ENCODE data around the gene NPHP4. TPM values are rescaled to one million over a fixed set of nuclear protein-coding genes. Genes with fewer than 3 reads are reported as not detected.

NPHP4 gene
- total and polyA plus RNA-seq, 2 donors (not counting 3 experiments of a cell fraction or from before 2014, with no cell fraction given) = 4.4 to 11.7 TPM

DNA sequence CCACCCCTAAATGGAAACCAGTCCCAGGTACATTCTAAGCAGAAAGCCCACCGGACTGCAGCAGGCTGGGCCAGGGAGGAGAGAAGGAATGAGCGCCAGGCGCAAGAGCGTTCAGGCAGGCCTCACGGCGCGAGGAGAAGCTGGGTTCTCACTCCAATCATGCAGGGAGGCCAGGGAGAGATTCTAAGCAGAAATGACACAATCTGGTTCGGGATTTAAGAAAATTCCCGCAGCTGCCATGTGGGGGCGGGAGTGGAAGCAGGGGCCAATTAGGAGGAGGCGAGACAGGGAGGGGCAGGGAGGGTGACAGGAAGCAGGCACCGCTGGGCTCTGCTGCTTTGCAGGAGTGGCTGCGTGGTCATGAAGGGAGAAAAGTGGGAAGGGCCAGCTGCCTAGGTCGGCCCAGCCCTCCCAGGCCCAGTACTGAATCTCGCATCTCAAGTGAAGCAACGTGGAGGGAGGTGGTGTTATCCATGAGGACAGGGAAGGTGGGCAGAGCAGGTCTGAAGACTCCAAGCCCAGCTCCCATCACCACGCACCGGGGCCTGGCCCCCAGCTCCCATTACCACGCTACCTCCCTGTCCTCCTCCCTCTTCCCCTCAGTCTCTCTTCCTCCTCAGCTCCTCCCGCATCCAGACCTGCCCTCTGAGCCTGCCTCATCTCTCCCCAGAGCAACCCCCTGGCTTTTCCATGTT, 11.8 kb downstream of the NPHP4 start:
- no peak overlapping the region for H3K9ac ChIP-seq (replicated peaks; ENCODE audit: extremely low read depth, insufficient read depth, low read length)
- no peak for FAIRE-seq
- POLR2A ChIA-PET = no interaction called here

More for the DNA sequence above, 11.8 kb downstream of the NPHP4 start:
- dilution Hi-C loops (cut with MboI; ENCODE audit: extremely low pct_ligation_motif_present, low sequenced_read_pairs) = no loop called here
- H4K20me1 ChIP-seq (replicated peaks; ENCODE audit: control insufficient read depth, extremely low read depth, insufficient read depth, low read length) = no peaks in the 10 kb centered on the region
- H3K4me2 ChIP-seq (ENCODE audit: insufficient read depth, low read length) = no peak overlapping the region
- no peak overlapping the region for H3K4me3 ChIP-seq (replicated peaks in 1 of 3; ENCODE audit: insufficient read depth in 1 of 3, low read depth in 1 of 3, low read length in 3 of 3)
- no peaks in the 10 kb centered on the region for H3K4me1 ChIP-seq (ENCODE audit: control insufficient read depth, extremely low read depth, insufficient read depth, low read length)
- no peaks in the 10 kb centered on the region for H3K27me3 ChIP-seq (ENCODE audit: control insufficient read depth in 2 of 2, insufficient read depth in 2 of 2, low read length in 2 of 2)
- CTCF ChIA-PET = interaction anchor here (2.2 kb wide), 1 partner anchor 12 kb away, joined by 7 read pairs; the partner anchor contains the start of gene NPHP4
- BruUV-seq (replicated peaks) = no TSS peak
- H3K79me2 ChIP-seq (ENCODE audit: control insufficient read depth, insufficient read depth, low read length) = no peaks in the 10 kb centered on the region
- TF ChIP-seq EZH2 (IDR thresholded peaks at IDR 0.05; ENCODE audit: borderline replicate concordance, low read depth, low read length, severe bottlenecking) (no peak), GATA2 (IDR thresholded peaks at IDR 0.05; ENCODE audit: insufficient read depth, insufficient read length, low read depth, low read length) (no peak), FOS (IDR thresholded peaks at IDR 0.05; ENCODE audit: borderline replicate concordance, insufficient read depth, low read length) (no peak), POLR2A (IDR thresholded peaks at IDR 0.05; ENCODE audit: low read depth, low read length) (no peak), JUN (IDR thresholded peaks at IDR 0.05; ENCODE audit: borderline replicate concordance, insufficient read depth, insufficient read length, low read depth) (no peak), MYC (IDR thresholded peaks at IDR 0.05; ENCODE audit: low read depth, low read length) (no peak), POLR2AphosphoS5 (IDR thresholded peaks at IDR 0.05; ENCODE audit: insufficient read depth, low read depth, low read length) (no peak)
- TF ChIP-seq, protein P1, sequence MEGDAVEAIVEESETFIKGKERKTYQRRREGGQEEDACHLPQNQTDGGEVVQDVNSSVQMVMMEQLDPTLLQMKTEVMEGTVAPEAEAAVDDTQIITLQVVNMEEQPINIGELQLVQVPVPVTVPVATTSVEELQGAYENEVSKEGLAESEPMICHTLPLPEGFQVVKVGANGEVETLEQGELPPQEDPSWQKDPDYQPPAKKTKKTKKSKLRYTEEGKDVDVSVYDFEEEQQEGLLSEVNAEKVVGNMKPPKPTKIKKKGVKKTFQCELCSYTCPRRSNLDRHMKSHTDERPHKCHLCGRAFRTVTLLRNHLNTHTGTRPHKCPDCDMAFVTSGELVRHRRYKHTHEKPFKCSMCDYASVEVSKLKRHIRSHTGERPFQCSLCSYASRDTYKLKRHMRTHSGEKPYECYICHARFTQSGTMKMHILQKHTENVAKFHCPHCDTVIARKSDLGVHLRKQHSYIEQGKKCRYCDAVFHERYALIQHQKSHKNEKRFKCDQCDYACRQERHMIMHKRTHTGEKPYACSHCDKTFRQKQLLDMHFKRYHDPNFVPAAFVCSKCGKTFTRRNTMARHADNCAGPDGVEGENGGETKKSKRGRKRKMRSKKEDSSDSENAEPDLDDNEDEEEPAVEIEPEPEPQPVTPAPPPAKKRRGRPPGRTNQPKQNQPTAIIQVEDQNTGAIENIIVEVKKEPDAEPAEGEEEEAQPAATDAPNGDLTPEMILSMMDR (IDR thresholded peaks at IDR 0.05; ENCODE audit: extremely low read depth in 1 of 2, insufficient read depth in 1 of 2, low read depth in 1 of 2, low read length in 2 of 2) = no peak
- TF ChIP-seq, protein P2, sequence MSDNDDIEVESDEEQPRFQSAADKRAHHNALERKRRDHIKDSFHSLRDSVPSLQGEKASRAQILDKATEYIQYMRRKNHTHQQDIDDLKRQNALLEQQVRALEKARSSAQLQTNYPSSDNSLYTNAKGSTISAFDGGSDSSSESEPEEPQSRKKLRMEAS (IDR thresholded peaks at IDR 0.05; ENCODE audit: insufficient read depth, insufficient read length) = no peak
- no peaks in the 10 kb centered on the region for H3K9me3 ChIP-seq (replicated peaks; ENCODE audit: control insufficient read depth, insufficient read depth, low read length)
- no peaks in the 10 kb centered on the region for H3K9me1 ChIP-seq (replicated peaks; ENCODE audit: control insufficient read depth, extremely low read depth, insufficient read depth, low read length)
- H3K27ac ChIP-seq (ENCODE audit: insufficient read depth, low read depth, low read length) = no peak overlapping the region
- intact Hi-C loops (cut with micrococcal nuclease) = no loop called here
- no peaks in the 10 kb centered on the region for H3K36me3 ChIP-seq (ENCODE audit: control insufficient read depth in 2 of 2, extremely low read depth in 1 of 2, insufficient read depth in 2 of 2, low read length in 2 of 2)
- DNase-seq (ENCODE audit: low read depth, low spot score) = no peak
- no peak overlapping the region for H2AFZ ChIP-seq (ENCODE audit: low read depth, low read length)

Data from endothelial cell of umbilical vein (primary cell).